Breast epithelium (tissue), 4 donors: ENCODE data around the gene RARA. TPM values are rescaled to one million over a fixed set of nuclear protein-coding genes. Genes with fewer than 3 reads are reported as not detected.

Experiments used
- DNase-seq, 2 donors: peaks; one replicate each; pipeline ENCODE4 v3.0.0-alpha.2; 2019; ENCODE audit warnings: low spot score in 2 of 2
- H3K27ac ChIP-seq, 2 donors: fragments of 200-600 bp; sonication (generic) in 1 of 2; one replicate each; pipeline ENCODE4 v1.5.1; 2016 to 2019; ENCODE audit warnings: mild to moderate bottlenecking in 1 of 2
- H3K27me3 ChIP-seq, 2 donors: fragments of 200-600 bp; sonication (generic) in 1 of 2; one replicate each; pipeline versions ENCODE4 v1.5.1 to v1.6.0; 2017 to 2019; ENCODE audit warnings: control low read depth in 1 of 2, mild to moderate bottlenecking in 1 of 2
- H3K36me3 ChIP-seq: fragments of 200-600 bp; one replicate; pipeline ENCODE4 v1.5.1; 2019
- H3K4me1 ChIP-seq, 2 donors: fragments of 200-600 bp; sonication (generic); one replicate each; pipeline ENCODE4 v1.5.1; 2016 to 2019; ENCODE audit warnings: control low read depth in 1 of 2
- H3K4me3 ChIP-seq, 3 donors: fragments of 200-600 bp; sonication (generic); 1 replicate in 2 of 3; 2 replicates in 1 of 3; pipeline ENCODE4 v1.5.1; 2016 to 2019; ENCODE audit warnings: mild to moderate bottlenecking in 3 of 3, moderate library complexity in 2 of 3
- H3K9me3 ChIP-seq, 2 donors: fragments of 200-600 bp; sonication (generic) in 1 of 2; one replicate each; pipeline ENCODE4 v1.5.1; 2016 to 2019; ENCODE audit warnings: control low read depth in 1 of 2
- CTCF ChIP-seq, 3 donors: fragments of 450-650 bp; IDR thresholded peaks; one replicate each; pipeline ENCODE4 v1.5.1; 2016 to 2017; ENCODE audit warnings: antibody characterized with exemption in 3 of 3, mild to moderate bottlenecking in 3 of 3, moderate library complexity in 3 of 3
- POLR2A ChIP-seq: fragments of 450-650 bp; IDR thresholded peaks from one replicate; pipeline ENCODE4 v1.6.1; 2016; ENCODE audit warnings: antibody characterized with exemption, mild to moderate bottlenecking, moderate library complexity
- POLR2AphosphoS5 ChIP-seq, 3 donors: sonication (generic); formaldehyde crosslinking; IDR thresholded peaks; one replicate each; pipeline ENCODE4 v1.6.1; 2017; ENCODE audit warnings: antibody characterized with exemption in 3 of 3
- intact Hi-C: fragments of 100-400 bp; cut with DNase I; formaldehyde crosslinking; loops from one replicate; pipeline ENCODE4 v1.15.1; 2023; ENCODE audit warnings: low total_unique reads
- total RNA-seq, 3 donors: library from RNA; depleted of rRNA; stranded (reverse); fragments of >200 nt; gene quantifications; one replicate each; pipeline ENCODE4 v1.1.0, GENCODE V29; 2016

RARA gene
- total RNA-seq, 3 donors from 2014 or later, result 14.2 to 31.2 (median 25.2) TPM

GRCh38 chr17:40352237-40352778 lies 43.3 kb downstream of the RARA start:
- Histone ChIP-seq H3K9me3 (no peaks in the 10 kb centered on the region), H3K36me3 (no peaks in the 10 kb centered on the region), H3K4me3 (no peak overlapping the region), H3K4me1 (peaks cover 18 to 31% of the 10 kb centered on the region in 2 donors), H3K27me3 (no peaks in the 10 kb centered on the region), H3K27ac (peak overlapping the region in 1 of 2 donors; percentile 3)
- intact Hi-C loops, result no loop called here
- no peak for DNase-seq
- TF ChIP-seq POLR2A, result no peak
- TF ChIP-seq POLR2AphosphoS5 (IDR thresholded peaks at IDR 0.05), result no peak
- no peak for TF ChIP-seq CTCF (IDR thresholded peaks at IDR 0.05)

GRCh38 chr17:40352779-40353394 lies 43.9 kb downstream of the RARA start:
- intact Hi-C loops, result no loop called here
- no peak for DNase-seq
- no peaks in the 10 kb centered on the region for H3K27me3 ChIP-seq
- H3K27ac ChIP-seq, result peak overlapping the region in 1 of 2 donors; percentile 25
- no peaks in the 10 kb centered on the region for H3K9me3 ChIP-seq
- H3K36me3 ChIP-seq, result no peaks in the 10 kb centered on the region
- peaks cover 15 to 25% of the 10 kb centered on the region in 2 donors for H3K4me1 ChIP-seq
- H3K4me3 ChIP-seq, result no peak overlapping the region
- TF ChIP-seq CTCF (IDR thresholded peaks at IDR 0.05) (no peak), POLR2AphosphoS5 (IDR thresholded peaks at IDR 0.05) (no peak), POLR2A (no peak)

- no peak for TF ChIP-seq POLR2A
- TF ChIP-seq POLR2AphosphoS5 (IDR thresholded peaks at IDR 0.05), result no peak
- TF ChIP-seq CTCF (IDR thresholded peaks at IDR 0.05), result no peak
- H3K27me3 ChIP-seq, result no peaks in the 10 kb centered on the region
- peaks cover 4 to 9% of the 10 kb centered on the region in 2 donors for H3K4me1 ChIP-seq
- peak overlapping the region; percentile 61 to 82 for H3K27ac ChIP-seq
- H3K4me3 ChIP-seq, result no peak overlapping the region
- no peaks in the 10 kb centered on the region for H3K9me3 ChIP-seq
- intact Hi-C loops, result loop anchor here (5.0 kb wide), 1 partner anchor 52 kb away; no protein-coding TSS in a partner anchor
- DNase-seq, result no peak
- no peaks in the 10 kb centered on the region for H3K36me3 ChIP-seq
Observed at GRCh38 chr17:40354221-40355122, 45.5 kb downstream of the RARA start.

- peak; percentile 63 to 79 for DNase-seq
- intact Hi-C loops, result loop anchor here (5.0 kb wide), 1 partner anchor 53 kb away; no protein-coding TSS in a partner anchor
- no peak overlapping the region for H3K4me3 ChIP-seq
- TF ChIP-seq POLR2A, result no peak
- TF ChIP-seq CTCF (IDR thresholded peaks at IDR 0.05), result peak; percentile 95 to 99 (median 98)
- TF ChIP-seq POLR2AphosphoS5 (IDR thresholded peaks at IDR 0.05), result peak in 2 of 3 donors; percentile 45 to 48
- no peaks in the 10 kb centered on the region for H3K36me3 ChIP-seq
- peaks cover 0 to 1% of the 10 kb centered on the region in 2 donors for H3K4me1 ChIP-seq
- H3K27me3 ChIP-seq, result no peaks in the 10 kb centered on the region
- peak overlapping the region; percentile 61 to 82 for H3K27ac ChIP-seq
- H3K9me3 ChIP-seq, result no peaks in the 10 kb centered on the region
Observed at GRCh38 chr17:40355123-40355803, 46.3 kb downstream of the RARA start.
